ENCODE measurements around the gene PRKG1.

DNA sequence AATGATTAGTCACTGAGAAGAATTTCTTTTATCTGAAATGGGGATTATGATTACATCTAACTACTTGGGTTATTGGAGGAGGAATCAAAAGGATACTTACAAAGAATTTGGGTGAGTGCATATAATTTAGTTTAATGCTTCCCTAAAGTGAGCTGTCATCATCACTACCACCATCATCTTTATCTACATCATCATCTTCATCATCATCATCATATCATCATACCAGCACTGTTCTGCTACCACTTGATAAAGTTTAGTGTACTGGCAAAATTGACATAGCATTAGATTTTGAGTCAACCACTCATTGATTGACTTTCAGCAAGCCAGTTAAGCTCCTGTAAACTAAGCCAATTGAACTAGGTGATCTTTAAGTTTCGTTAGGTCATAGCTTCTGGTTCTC, 994.2 kb downstream of the PRKG1 start:
- TF ChIP-seq EZH2phosphoT487 (IDR thresholded peaks at IDR 0.05; ENCODE audit: insufficient read depth, low read depth) (no peak), EZH2 (IDR thresholded peaks at IDR 0.05; ENCODE audit: insufficient read depth, poor library complexity, severe bottlenecking) (no peak)

Measured in GM23248 (cell line).